Sciatic nerve (tissue), 2 donors: ENCODE results near the gene PYGO1. TPM values are rescaled to one million over a fixed set of nuclear protein-coding genes. Genes with fewer than 3 reads are reported as not detected.
"Not testable (repeated sequence)": the region's sequence is repeated elsewhere in the genome, so short reads cannot be mapped to it uniquely, and the experiment has no call there.

Experiments used
- ATAC-seq: fragments of 200-7000 bp; cut with Tn5 transposase; one replicate; pipeline ENCODE4 v1.9.1; 2020; ENCODE audit warnings: mild to moderate bottlenecking, moderate library complexity
- DNase-seq: peaks from one replicate; pipeline ENCODE4 v3.0.0-alpha.2; 2020; ENCODE audit warnings: low spot score
- intact Hi-C: fragments of 100-400 bp; cut with DNase I; formaldehyde crosslinking; loops from one replicate; pipeline ENCODE4 v1.14.2; 2022
- total RNA-seq: library from RNA; stranded (reverse); fragmentation: NEBNext Ultra II Directional; extraction: Animal tissue kit (Norgen Biotek cat#: 25700); gene quantifications from one replicate; pipeline ENCODE4 v1.2.1, GENCODE V29; 2021
- donor health status: DM: no; HTN: no; CAD: no.
- donor health status: DM: no; HTN: no; CAD: no.

The PYGO1 gene
- total RNA-seq, 1 donor from 2014 or later: 15.1 TPM

GRCh38 chr15:55515491-55515890 lies 72.7 kb downstream of the PYGO1 start:
- DNase-seq (no peak), ATAC-seq (no peak)
- intact Hi-C loops: no loop called here

GRCh38 chr15:55514414-55514850 lies 73.7 kb downstream of the PYGO1 start:
- intact Hi-C loops: no loop called here
- DNase-seq: no peak
- ATAC-seq: no peak

GRCh38 chr15:55513621-55514413 lies 74.3 kb downstream of the PYGO1 start:
- DNase-seq, intact Hi-C loops, ATAC-seq: not testable (repeated sequence)

- DNase-seq (no peak), ATAC-seq (no peak)
- intact Hi-C loops: no loop called here
These were observed 75.0 kb downstream of the PYGO1 start for GRCh38 chr15:55513152-55513551.

GRCh38 chr15:55507567-55507966 lies 80.6 kb downstream of the PYGO1 start:
- ATAC-seq: no peak
- intact Hi-C loops: no loop called here
- no peak for DNase-seq

GRCh38 chr15:55505407-55505806 lies 82.7 kb downstream of the PYGO1 start:
- intact Hi-C loops, DNase-seq, ATAC-seq: not testable (repeated sequence)

- intact Hi-C loops: no loop called here
- DNase-seq (no peak), ATAC-seq (no peak)
These were observed 89.0 kb downstream of the PYGO1 start for GRCh38 chr15:55499151-55499550.

- ATAC-seq (peak; percentile 99), DNase-seq (peak; percentile 90)
- intact Hi-C loops: not testable (repeated sequence)
These were observed 89.8 kb downstream of the PYGO1 start for GRCh38 chr15:55498109-55498938.

- DNase-seq (no peak), ATAC-seq (no peak)
- intact Hi-C loops: no loop called here
These were observed 91.4 kb downstream of the PYGO1 start for GRCh38 chr15:55496716-55497115.

GRCh38 chr15:55494931-55495330 lies 93.2 kb downstream of the PYGO1 start:
- DNase-seq: no peak
- intact Hi-C loops: no loop called here
- ATAC-seq: no peak

GRCh38 chr15:55488952-55489600 lies 99.1 kb downstream of the PYGO1 start:
- DNase-seq, intact Hi-C loops, ATAC-seq: not testable (repeated sequence)

Other genes starting within 250 kb of the PYGO1 start
- 90.6 TPM for gene CCPG1, start 180.0 kb downstream of the PYGO1 start, total RNA-seq
- gene PIERCE2, start 179.8 kb downstream of the PYGO1 start, total RNA-seq: 0.85 TPM
- 3.9 TPM for gene DNAAF4, start 80.1 kb downstream of the PYGO1 start, total RNA-seq
- gene PRTG, start 154.8 kb upstream of the PYGO1 start, total RNA-seq: 4.9 TPM